NOMO-1 (cell line): ENCODE results near the gene CDH22.

ENCODE experiments used
- DNase-seq, 2 experiments: peaks; one replicate each; lab custom pipeline; 2025; ENCODE audit not compliant: unreplicated experiment in 2 of 2; lab: John Stamatoyannopoulos, UW

Gene CDH22, protein sequence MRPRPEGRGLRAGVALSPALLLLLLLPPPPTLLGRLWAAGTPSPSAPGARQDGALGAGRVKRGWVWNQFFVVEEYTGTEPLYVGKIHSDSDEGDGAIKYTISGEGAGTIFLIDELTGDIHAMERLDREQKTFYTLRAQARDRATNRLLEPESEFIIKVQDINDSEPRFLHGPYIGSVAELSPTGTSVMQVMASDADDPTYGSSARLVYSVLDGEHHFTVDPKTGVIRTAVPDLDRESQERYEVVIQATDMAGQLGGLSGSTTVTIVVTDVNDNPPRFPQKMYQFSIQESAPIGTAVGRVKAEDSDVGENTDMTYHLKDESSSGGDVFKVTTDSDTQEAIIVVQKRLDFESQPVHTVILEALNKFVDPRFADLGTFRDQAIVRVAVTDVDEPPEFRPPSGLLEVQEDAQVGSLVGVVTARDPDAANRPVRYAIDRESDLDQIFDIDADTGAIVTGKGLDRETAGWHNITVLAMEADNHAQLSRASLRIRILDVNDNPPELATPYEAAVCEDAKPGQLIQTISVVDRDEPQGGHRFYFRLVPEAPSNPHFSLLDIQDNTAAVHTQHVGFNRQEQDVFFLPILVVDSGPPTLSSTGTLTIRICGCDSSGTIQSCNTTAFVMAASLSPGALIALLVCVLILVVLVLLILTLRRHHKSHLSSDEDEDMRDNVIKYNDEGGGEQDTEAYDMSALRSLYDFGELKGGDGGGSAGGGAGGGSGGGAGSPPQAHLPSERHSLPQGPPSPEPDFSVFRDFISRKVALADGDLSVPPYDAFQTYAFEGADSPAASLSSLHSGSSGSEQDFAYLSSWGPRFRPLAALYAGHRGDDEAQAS

DNA sequence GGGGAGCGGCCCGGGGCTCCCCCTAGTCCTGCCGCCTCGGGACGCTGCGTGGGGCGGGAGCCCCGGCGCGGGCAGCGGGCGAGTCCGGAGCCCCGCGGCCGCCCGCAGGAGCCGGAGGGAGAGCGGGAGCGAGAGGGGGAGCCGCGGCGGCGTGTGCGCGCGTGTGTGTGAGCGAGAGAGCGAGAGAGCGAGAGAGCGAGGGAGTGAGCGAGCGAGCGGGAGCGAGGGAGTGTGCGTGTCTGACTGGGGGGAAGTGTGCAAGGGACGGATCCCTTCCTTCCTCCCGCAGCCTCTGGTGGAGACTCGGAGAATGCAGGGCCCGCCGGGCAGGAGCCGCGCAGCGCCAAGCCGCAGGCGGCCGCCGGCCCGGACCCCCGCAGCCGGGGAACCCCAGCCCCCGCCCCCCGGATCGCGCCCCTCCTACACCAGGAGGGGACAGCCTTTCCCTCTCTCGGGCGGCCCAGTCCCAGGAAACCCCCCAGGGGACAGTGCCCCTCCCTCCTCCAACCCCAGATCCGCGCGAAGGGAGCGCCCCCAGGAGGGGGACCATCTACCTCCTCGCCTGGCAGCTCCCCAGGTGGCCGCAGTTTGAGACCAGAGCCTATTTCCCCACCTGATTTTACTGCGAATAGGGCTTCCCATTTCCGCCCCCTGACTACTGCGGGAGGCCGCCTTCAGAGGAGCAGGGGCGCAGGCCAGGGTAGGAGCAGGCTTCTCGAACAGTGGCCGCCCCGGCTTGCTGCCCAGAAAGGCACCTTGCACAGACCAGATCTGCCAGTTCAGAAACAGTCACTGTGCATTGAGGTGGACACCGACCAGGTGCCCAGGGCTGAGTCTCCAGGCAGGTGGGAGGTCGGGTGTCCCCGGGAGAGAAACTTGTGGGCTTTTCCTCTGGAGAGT lies at the start of gene CDH22:
Gene CDH22 (minus strand): TSS at position 241 of the 900 bp plus-strand sequence. CDS start 57,204 bp downstream, outside the sequence.
- DNase-seq, result peak; percentile 35 to 60

DNA sequence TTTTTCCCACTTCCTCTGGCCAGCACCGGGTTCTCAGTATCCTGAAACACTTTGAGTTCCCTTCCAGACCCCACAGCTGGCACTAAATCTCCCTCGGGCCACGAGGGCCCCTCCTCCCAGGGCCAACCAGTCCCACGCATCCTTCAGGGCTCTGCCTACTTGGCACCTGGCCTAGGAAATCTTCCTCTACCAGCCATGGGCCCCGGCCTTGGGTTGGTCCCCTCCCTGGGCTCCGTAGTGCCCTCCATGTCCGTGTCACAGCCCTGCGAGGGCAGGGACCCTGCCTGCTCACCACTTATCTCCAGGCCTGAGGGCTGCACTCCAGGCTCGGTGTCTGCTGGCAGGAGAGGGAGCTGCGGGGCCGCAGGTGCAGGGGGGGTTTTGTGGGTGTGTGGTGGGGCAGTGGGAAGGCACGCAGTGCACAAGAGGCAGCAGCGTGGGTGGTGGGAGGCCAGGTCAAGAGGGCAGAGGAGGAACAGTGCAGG lies 48.8 kb upstream of the CDH22 start:
- DNase-seq, result no peak

DNA sequence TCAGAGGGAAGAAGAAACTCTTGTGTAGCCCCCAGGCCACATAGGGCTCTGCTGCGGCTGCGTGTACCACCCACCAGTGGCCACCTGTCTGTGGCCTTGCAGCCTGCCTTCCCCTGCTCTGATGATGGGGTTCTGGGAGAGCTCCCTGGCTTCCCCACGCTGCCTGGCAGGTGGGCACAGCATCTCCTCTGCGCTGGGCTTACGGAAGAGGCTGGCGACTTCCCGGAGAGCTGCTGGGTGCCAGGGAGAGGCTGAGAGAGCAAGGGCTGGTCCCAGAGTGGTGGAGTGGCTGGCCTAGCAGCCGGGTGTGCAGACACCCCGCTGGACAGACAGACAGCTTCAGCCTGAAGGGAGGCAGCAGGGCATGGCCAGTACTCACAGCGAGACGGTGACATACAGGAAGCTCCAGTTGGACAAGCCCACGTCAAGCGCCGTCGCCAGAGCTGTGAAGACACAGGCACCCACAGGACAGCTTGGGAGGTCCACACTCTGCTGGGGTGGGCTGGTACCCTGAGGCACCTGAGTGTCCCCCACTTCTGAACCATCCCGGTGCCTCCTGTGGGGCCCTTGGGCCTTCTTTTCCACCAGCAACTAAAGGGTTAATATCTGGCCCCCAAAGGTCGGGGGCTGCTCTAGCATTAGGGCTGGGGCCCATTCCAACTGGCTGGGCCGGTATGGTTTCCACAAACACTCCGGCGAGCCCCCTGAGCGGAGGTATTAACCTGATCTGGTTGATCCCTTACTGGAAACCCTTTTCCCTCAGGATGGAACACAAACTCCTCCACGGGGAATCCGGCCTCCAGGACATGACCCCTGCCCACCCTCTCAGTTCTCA lies 48.1 kb upstream of the CDH22 start:
- no peak for DNase-seq

DNA sequence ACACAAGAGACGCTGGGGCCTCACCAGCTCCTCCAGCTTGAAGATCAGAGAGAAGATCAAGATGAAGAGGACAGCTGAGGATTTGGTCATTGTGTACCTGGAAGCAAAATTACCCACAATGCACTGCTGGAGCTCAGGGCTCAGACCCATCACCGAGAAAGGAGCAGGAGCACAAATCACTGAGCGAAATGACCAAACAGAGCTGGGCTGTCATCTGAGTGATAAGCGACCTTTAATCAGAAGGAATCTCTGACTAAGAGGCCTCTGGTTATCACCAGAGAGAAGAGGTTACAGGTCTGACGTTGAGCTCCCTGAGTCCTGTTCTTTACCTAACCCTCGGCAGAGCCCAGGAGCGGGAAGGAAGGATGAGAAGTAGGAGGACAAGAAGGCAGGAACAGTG lies 47.5 kb upstream of the CDH22 start:
- no peak for DNase-seq

DNA sequence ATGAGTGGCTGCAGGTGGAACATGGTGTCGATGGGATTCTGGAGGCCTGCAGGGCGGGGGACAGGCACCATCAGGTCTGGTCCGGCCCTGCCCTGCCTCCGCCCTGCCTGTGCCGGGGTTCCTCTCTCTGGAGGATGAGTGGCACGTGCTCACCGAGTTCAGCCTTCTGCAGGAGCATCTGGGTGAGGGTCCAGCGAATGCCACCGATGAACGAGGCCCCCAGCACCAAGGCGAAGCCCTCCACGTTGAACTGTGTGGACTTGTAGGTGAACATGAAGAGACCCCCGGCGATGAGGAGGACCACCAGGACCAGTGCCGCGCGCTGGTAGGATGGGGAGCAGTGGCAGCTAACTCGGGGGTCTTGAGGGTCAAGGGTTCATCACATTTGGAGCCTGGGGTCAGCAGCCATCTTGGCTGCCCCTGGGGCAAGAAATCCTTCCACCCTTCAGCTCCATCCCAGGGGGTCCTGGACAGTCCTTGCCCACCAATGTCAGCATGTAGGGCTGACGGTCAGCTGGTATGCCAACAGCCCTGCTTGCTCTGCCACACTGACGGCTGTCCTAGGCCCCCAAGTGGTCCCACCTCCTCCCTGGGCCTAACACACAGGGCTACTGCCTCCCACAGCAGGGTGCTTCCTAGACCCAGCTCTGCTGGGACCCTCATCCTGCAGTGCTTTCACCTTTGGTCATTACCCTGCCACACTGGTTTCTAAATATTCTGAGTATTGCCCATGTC lies 46.8 kb upstream of the CDH22 start:
- no peak for DNase-seq

DNA sequence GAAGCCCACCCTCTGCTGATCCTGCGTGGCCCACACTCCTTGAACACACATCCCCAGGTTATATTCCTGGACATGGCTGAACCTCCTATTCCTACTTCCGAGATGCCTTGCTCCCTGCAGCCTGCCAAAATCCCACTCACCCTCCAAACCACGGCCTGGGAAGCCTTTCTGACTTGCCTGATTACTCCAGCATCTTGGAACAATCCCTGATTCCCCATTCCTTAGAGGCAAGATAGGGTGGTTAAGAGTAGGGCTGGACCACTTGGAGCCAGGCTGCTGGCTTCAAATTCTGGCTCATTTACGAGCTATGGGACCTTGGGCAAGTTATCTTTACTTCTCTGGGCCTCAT lies 45.9 kb upstream of the CDH22 start:
- no peak for DNase-seq

DNA sequence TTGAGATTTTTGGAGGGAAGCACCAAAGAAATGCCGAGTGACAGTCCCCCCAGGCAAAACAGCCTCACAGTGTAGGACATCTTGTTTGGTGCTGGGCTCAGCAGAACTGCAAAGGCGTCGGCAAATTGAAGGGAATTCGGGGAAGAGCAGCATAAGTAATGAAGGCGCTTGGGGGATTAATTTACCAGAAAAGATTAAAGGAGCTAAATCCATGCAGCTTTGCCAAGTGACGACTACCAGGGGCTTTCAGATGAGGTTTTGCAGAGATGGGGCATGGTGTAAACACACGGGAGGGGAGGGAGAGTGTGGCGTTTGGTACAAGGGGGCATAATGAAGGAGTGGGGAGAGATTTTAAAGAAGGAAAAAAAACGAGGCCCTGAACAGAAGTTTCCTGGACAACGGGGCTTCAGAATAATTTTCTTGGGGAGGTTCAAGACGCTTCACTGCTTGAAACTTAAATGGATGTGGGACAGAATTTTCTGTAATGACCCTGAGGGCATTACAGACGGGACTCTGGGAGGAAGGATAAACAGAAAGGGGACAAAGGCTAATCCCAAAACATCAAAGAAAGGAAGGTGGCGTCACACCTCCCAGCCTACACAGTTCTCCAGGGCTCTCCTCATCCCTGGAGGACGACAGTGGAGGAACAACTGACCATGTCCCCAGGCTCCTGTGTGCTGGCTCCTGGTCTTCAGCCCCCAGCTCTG lies 45.4 kb upstream of the CDH22 start:
- no peak for DNase-seq

DNA sequence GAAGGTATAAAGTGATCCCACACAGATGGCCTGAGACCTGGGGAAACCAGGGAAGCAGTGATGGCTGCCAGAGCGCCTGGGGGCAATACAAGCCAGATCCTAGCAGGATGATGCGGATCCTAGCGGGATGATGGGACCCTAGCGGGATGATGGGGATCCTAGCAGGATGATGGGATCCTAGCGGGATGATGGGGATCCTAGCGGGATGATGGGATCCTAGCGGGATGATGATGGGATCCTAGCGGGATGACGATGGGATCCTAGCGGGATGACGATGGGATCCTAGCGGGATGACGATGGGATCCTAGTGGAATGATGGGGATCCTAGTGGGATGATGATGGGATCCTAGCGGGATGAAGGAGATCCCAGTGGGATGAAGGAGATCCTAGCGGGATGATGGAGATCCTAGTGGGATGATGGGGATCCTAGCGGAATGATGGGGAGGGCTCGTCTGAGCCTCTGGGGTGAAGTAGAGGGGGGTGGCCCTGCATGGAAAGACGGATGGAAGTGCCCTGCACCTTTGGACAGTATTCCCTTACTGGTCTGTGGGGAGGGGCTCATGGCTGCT lies 44.2 kb upstream of the CDH22 start:
- no peak for DNase-seq

DNA sequence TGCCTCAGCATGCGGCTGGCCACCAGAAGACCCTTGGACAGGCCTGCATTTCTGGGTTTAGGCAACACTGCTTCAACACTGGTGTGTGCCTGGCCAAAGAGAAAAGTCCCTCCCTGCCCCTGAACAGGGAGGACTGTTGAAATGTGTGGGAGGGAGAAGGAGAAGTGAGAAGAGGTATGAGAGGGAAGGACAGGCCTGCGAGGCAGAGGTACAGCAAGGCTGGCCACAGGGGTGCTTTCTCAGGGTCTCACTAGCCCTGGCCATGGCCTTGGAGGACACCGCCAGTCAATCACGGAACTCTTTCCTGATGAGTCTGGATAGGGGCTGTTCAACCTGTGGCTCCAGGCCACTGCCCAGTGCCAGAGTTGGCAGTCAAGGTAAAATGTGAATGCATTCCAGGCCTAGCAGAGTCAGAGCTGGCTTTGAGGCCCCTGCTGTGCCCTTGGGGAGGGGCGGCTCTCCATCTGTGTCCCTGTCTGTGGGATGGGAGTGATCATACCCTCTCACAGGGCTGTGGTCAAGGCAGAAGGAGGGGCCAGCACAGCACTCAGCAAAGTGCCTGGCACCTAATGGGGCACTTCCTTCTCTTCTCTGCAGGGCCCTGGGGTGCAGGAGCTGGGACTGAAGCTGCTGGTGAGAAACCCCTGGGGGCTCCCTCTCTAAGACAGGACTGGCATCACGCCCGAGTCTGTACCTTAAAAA lies 43.2 kb upstream of the CDH22 start:
- no peak for DNase-seq

DNA sequence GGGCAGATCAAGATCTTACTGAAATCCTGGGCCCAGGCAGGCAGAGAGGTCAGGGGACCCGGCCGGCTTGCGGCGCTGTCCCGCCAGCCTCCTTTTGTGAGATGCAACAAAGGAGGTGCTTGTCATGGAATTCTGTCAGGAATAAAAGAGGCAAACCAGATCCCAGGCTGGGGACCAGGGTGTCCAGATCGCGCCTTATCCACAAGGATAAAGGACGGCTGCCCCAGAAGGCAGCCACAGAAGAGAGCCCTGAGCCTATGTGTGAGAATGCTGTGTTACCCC lies 42.6 kb upstream of the CDH22 start:
- DNase-seq, result no peak

DNA sequence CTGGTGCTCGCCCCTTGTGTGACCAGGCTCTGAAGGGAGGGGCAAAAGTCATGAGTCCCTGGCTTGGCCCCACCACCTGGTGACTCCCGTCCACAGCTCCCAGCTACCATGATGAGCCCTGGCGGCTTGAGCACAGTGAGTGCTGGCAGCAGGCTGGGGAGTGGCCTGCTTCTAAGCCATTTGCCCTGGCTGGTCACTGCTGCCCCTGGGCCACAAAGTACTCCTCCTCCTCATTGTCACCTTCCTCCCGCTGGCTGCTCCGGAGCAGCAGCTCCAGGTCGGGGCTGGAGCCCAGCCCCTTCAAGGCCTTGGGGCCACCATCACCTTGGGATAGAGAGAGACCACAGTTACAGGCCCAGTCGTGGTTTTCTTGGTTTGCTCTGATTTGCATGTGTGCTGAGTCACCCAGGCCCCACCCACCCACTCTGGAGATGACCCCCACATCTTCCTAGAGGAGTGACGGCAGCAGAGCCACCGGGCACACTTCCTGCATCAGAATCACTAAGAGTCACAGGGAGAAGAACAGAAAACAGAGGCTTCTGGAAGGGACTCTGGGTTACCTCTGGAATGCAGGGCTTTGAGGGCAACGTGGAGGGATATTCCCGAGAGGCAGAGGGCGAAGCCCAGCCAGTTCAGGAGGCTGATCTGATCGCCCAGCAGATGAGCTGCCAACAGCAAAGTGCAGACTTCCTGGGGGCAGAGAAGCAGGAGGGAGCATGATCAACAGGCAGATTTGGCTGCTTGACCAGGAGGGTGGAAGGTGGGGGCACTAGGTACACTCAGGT lies 42.1 kb upstream of the CDH22 start:
- peak; percentile 15 to 30 for DNase-seq

DNA sequence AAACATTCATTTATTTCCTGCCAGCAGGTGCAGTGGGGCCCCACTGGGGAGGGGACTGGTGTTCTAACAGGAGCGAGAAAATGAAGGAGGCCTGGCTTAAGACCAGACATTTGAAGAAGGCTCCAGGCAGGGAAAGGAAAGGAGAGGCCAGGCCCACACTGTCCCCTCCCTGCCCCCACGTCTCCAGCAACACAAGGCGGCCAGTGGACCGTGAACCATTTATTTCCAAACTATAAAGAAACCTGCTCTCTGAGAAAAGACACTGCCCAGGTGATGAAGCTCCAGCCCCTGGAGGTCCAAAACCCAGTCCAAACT lies 41.4 kb upstream of the CDH22 start:
- no peak for DNase-seq

DNA sequence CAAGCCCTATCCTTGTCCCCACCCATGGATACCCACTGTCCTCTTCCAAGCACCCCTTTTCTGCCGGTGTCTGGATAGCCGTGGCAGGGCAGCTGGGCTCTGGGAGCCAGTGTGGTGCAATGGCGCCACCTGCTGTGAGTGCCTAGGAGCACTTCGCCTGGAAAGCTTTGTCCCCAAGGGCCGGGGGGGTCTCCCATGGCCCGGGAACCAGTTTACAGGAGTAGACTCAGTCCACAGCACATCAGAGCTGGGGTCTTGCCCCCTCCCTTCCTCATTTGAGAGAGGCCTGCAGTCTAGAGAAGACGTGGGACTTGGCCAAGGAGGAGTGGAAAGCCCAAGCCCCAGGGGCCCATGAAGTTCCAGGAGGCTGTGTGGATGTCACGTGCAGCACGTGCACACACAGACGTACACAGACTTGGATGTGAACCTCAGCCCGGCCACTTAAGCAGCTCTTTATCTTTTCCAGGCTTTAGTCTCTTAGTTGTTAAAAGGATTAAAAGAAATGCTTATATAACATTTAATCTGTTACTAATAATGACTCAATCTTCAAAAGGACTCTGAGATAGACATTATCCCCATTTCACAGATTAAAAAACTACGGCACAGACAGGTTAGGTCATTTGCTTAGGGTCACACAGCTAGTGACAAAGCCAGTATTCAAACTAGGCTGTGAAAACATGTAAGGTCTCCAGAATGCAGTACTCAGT lies 40.9 kb upstream of the CDH22 start:
- DNase-seq, result peak in 1 of 2 experiments; percentile 4

DNA sequence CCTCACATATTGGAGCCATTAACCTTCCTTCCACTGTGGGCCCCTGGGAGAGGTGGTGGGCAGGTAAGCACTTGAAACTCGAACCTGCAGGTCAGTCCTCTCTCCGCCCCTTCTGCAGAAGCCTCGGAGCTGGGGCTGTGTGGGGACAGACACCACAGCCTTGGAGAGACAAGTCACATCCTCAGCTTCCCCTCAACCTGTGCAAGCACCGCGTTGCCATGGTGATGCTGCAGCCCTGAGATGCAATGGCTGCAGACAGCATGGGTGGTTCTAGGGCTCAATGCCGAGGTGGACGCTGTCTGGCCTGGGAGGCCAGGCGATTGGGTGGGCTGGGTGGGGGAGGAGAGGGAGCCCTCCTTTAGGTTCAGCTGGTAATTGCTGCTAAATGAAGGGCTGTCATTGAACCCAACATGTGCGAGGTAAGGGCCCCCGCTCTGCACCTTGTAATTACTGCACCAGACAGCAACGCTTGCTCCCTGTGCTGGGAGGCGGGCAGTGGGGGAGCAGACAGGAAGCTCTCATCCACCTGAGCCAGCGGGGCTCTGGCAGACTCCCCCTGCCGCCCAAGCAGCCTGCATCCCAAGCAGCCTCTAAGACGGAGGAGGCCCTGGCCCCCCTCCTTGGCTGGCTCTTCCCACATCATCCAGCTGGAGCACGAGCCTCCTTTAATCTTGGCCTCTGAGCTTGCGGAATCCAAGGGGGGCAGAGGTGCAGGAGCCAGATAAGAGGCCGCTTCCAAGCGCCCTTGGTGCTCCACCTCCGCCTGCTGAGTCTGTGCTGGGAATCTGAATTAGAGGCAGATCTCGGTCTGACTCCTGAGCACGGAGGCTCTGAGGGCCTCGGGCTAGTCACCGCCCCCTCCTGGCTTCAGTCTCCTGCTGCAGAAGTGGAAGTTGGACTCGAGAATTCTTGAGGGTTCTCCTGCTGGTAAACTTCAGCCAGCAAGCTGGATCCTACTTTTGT lies 39.8 kb upstream of the CDH22 start:
- no peak for DNase-seq

DNA sequence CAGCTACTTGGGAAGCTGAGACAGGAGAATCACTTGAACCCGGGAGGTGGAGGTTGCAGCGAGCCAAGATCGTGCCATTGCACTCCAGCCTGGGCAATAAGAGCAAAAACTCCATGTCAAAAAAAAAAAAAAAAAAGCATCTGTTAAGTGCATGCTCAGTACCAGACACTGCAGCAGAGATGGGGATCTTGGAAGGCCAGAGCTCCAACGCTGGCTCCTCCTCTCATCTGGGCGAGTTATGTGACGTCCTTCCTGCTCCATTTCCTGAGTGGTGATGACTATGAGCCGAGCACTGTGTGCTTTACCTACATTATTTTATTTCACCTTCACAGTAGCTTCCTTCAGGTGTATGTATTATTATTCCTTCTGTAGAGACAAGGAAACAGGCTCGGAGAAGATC lies 38.5 kb upstream of the CDH22 start:
- no peak for DNase-seq
